Thoracic aorta (tissue), 2 donors: Measurements from ENCODE around the gene AQP7. TPM values are rescaled to one million over a fixed set of nuclear protein-coding genes. Genes with fewer than 3 reads are reported as not detected.

Experiments
- ATAC-seq: fragments of 150-250 bp; one replicate; pipeline ENCODE4 v1.8.0; 2017; ENCODE audit warnings: low read depth; ENCODE audit not compliant: insufficient number of reproducible peaks, low FRiP score
- DNase-seq: peaks from one replicate; pipeline ENCODE4 v3.0.0-alpha.2; 2020; ENCODE audit warnings: low spot score
- H3K27ac ChIP-seq, 2 donors: fragments of 200-600 bp; sonication (generic); 1 replicate in 1 of 2; 2 replicates in 1 of 2; pipeline ENCODE4 v1.5.1; 2016; ENCODE audit warnings: mild to moderate bottlenecking in 2 of 2, moderate library complexity in 2 of 2
- H3K27me3 ChIP-seq: fragments of 200-600 bp; sonication (generic); replicated peaks from 2 replicates; pipeline ENCODE4 v1.6.0; 2016; ENCODE audit warnings: mild to moderate bottlenecking; ENCODE audit not compliant: insufficient read depth
- H3K36me3 ChIP-seq: fragments of 200-600 bp; sonication (generic); one replicate; pipeline ENCODE4 v1.5.1; 2016
- H3K4me1 ChIP-seq, 2 donors: fragments of 200-600 bp; sonication (generic); 1 replicate in 1 of 2; 2 replicates in 1 of 2; pipeline versions ENCODE4 v1.5.1 to v1.6.0; 2016; ENCODE audit warnings: low read depth in 2 of 2, mild to moderate bottlenecking in 1 of 2; ENCODE audit not compliant: control insufficient read depth in 1 of 2
- H3K4me3 ChIP-seq: fragments of 200-600 bp; sonication (generic); 2 replicates; pipeline ENCODE4 v1.5.1; 2016; ENCODE audit warnings: mild to moderate bottlenecking
- H3K9me3 ChIP-seq: fragments of 200-600 bp; sonication (generic); 2 replicates; pipeline ENCODE4 v1.5.1; 2016
- total RNA-seq, 2 donors: library from RNA; depleted of rRNA; stranded (reverse); fragments of >200 nt; gene quantifications; one replicate each; pipeline versions ENCODE4 v1.1.0 to v1.2.3, GENCODE V29; 2016
- TF ChIP-seq, protein P1 (sequence below): fragments of 200-600 bp; sonication (generic); IDR thresholded peaks from one replicate; pipeline ENCODE4 v1.5.1; 2019; ENCODE audit warnings: antibody characterized with exemption

The AQP7 gene
- total RNA-seq, 2 donors from 2014 or later: 1.8 to 1.9 TPM

DNA sequence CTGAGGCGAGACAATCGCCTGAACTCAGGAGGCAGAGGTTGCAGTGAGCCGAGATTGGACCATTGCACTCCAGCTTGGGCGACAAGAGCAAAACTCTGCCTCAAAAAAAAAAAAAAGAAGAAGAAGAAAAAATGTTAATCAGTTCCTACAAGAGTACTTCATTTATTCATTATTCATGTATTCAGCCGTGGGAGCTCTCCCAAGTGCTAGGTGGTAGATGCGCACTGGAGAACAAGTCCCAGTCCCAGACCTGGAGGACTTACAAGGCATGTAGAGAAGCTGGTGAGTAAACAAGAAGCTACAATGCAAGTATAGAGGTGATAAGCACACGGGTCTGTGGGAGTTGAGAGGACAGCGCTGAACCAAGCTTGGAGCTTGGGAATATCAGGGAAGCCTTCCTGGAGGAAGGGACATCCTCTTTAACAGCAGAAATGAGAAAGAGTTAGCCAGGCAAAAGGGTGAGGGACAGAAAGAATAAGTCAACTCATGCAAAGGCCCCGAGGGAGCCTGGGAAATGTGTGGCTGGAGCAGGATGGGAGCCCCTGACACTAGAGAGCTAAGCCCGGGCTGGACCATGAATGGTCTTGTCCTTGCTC lies 17.4 kb upstream of the AQP7 start:
- H3K27ac ChIP-seq: no peak overlapping the region
- H3K4me1 ChIP-seq: peaks cover 0 to 7% of the 10 kb centered on the region in 2 donors
- no peaks in the 10 kb centered on the region for H3K9me3 ChIP-seq
- TF ChIP-seq, protein P1, sequence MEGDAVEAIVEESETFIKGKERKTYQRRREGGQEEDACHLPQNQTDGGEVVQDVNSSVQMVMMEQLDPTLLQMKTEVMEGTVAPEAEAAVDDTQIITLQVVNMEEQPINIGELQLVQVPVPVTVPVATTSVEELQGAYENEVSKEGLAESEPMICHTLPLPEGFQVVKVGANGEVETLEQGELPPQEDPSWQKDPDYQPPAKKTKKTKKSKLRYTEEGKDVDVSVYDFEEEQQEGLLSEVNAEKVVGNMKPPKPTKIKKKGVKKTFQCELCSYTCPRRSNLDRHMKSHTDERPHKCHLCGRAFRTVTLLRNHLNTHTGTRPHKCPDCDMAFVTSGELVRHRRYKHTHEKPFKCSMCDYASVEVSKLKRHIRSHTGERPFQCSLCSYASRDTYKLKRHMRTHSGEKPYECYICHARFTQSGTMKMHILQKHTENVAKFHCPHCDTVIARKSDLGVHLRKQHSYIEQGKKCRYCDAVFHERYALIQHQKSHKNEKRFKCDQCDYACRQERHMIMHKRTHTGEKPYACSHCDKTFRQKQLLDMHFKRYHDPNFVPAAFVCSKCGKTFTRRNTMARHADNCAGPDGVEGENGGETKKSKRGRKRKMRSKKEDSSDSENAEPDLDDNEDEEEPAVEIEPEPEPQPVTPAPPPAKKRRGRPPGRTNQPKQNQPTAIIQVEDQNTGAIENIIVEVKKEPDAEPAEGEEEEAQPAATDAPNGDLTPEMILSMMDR: no peak
- no peak for ATAC-seq
- H3K4me3 ChIP-seq: no peak overlapping the region
- DNase-seq: no peak
- H3K36me3 ChIP-seq: no peaks in the 10 kb centered on the region
- H3K27me3 ChIP-seq: no peaks in the 10 kb centered on the region

DNA sequence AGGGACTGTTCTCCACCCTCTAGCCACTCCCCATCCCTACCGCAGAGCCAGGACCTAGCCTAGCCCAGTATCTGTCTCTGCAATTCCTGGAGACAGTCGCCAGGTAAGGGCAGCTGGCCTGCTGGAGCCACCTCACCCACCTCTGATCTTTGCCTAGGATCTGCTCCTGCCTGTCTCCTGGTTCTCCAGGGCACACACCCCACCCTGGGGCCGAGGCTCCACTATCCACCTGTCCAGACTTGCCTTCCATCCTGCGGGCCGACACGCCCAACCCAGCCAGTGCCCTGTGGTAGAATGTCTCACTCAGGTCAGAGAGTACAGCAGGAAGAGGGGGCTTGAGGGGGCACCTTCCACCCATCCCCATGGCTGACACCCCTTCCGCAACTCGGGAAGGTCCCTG lies 15.7 kb upstream of the AQP7 start:
- H3K9me3 ChIP-seq: no peaks in the 10 kb centered on the region

DNA sequence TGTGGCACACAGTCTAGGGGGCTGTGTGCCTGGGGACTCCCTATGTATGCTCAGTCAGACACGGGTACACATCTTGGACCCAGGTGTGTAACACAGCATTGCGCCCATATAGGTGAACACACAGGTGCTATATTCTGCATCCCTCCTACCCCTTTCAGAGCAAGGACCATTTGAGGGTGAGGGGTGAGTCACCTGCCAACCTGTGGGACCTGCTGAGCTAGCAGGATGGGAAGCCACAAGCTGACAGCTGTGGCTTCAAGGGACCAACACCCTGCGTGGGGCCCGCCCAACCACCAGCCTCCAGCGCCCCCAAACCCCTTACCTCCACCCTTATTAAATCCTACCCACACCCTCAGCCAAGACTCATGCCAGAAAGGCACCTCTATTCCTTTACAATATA lies 14.6 kb upstream of the AQP7 start:
- Histone ChIP-seq H3K36me3 (no peaks in the 10 kb centered on the region), H3K27ac (no peak overlapping the region), H3K27me3 (no peaks in the 10 kb centered on the region), H3K4me1 (peaks cover 0 to 7% of the 10 kb centered on the region in 2 donors), H3K9me3 (no peaks in the 10 kb centered on the region), H3K4me3 (no peak overlapping the region)
- no peak for ATAC-seq
- DNase-seq: no peak
- TF ChIP-seq, protein P1: no peak

More for the DNA sequence above, 15.7 kb upstream of the AQP7 start:
- Histone ChIP-seq H3K4me1 (peaks cover 0 to 7% of the 10 kb centered on the region in 2 donors), H3K27me3 (no peaks in the 10 kb centered on the region), H3K27ac (no peak overlapping the region), H3K4me3 (no peak overlapping the region), H3K36me3 (no peaks in the 10 kb centered on the region)
- TF ChIP-seq, protein P1: no peak
- no peak for DNase-seq
- ATAC-seq: no peak

DNA sequence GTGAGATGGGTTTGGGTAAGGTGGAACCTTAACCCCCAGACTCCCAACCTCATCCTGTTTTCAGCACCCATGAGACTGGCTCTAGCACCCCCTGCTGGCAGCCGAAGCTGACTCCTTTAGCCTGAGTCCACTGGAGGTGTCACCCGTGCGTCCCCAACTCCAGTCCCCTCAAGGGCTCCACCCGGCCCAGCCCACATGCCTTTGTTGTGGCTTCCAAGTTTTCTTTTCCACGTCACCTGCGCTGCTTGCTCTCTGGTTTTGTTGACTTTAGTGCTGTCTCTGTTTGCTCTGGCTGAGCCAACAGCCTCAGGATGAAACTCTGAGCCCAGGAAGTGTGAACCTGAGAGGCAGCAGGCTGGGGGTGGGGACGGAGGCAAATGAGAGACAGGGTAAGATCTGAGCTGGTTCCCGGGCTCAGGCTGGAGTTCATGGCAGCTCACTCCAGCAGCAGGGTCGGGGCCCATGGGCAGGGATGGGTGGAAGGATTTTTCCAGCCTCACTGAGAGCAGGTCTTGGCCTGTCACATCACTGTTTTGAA lies 13.2 kb upstream of the AQP7 start:
- Histone ChIP-seq H3K36me3 (no peaks in the 10 kb centered on the region), H3K4me3 (no peak overlapping the region), H3K4me1 (peaks cover 0 to 7% of the 10 kb centered on the region in 2 donors), H3K27me3 (no peaks in the 10 kb centered on the region), H3K27ac (no peak overlapping the region), H3K9me3 (no peaks in the 10 kb centered on the region)
- DNase-seq (peak; percentile 8), ATAC-seq (no peak)
- TF ChIP-seq, protein P1: peak; percentile 77

DNA sequence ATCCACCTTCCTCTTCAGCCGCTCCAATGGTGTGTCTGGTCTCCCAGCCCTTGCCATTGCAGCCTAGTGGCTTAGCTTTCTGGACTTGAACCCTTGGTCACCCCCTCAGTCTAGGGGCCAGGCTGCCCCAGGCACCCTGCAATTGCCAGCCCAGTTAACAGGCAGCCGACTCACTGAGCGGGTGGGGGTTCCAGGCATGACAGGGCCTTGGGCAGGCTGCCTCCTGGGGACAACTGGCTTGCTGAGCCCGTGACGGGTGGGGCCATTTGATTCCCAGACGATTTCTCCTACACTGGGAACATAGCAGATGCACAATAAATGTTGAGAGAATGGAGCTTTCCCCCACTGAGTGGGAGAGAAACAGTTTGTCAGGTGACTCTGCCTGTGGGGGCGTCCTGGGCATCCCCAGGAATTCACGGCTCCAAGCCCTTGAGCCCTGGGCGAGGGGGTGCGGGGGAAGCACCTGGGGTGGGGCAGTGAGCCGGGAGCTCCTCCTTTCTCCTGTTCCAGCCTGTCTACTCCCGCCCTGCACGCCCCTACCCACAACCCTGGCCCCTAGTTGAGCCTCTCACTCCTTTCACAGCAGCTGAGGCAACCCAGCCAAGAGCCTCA lies 12.6 kb upstream of the AQP7 start:
- DNase-seq (no peak), ATAC-seq (no peak)
- no peaks in the 10 kb centered on the region for H3K27me3 ChIP-seq
- no peaks in the 10 kb centered on the region for H3K36me3 ChIP-seq
- H3K9me3 ChIP-seq: no peaks in the 10 kb centered on the region
- H3K4me3 ChIP-seq: no peak overlapping the region
- H3K4me1 ChIP-seq: peaks cover 0 to 7% of the 10 kb centered on the region in 2 donors
- TF ChIP-seq, protein P1: no peak
- no peak overlapping the region for H3K27ac ChIP-seq
